HFFc6 (cell line): ENCODE results near the gene ABHD15. TPM values are rescaled to one million over a fixed set of nuclear protein-coding genes. Genes with fewer than 3 reads are reported as not detected.

ENCODE experiments used
- DNase-seq: peaks from one replicate; pipeline ENCODE4 v3.0.0-alpha.2; 2018
- H3K27ac Mint-ChIP-seq: 2 replicates; pipeline ENCODE4 v1.8.0; 2020; ENCODE audit warnings: mild to moderate bottlenecking, mixed read lengths
- H3K27me3 Mint-ChIP-seq: 2 replicates; pipeline ENCODE4 v1.8.0; 2021; ENCODE audit warnings: mild to moderate bottlenecking, moderate library complexity, mixed read lengths; ENCODE audit not compliant: insufficient read depth
- H3K36me3 Mint-ChIP-seq: 2 replicates; pipeline ENCODE4 v1.8.0; 2021; ENCODE audit warnings: low read depth, mixed read lengths
- H3K4me1 Mint-ChIP-seq: 2 replicates; pipeline ENCODE4 v1.8.0; 2020; ENCODE audit warnings: low read depth, mixed read lengths
- H3K4me3 Mint-ChIP-seq: 2 replicates; pipeline ENCODE4 v1.8.0; 2020; ENCODE audit warnings: mild to moderate bottlenecking, moderate library complexity, mixed read lengths
- H3K9me3 Mint-ChIP-seq: 2 replicates; pipeline ENCODE4 v1.8.0; 2020; ENCODE audit warnings: mild to moderate bottlenecking, mixed read lengths
- total RNA-seq, 6 experiments: library from RNA; stranded (reverse); fragmentation: NEBNext Ultra II Directional; extraction: Animal tissue kit (Norgen Biotek cat#: 25700); gene quantifications; 2 replicates in 1 of 6; 3 replicates in 5 of 6; pipeline ENCODE4 v1.2.3, GENCODE V29; 2021
- TF ChIP-seq, protein P1 (sequence below): fragments of 200-600 bp; sonication (generic); IDR thresholded peaks from 2 replicates; pipeline ENCODE4 v1.5.0; 2021; ENCODE audit warnings: antibody characterized with exemption, mild to moderate bottlenecking

ABHD15 gene
- total RNA-seq, 6 experiments from 2014 or later, result 6.4 to 9.8 (median 7.0) TPM

- Mint-ChIP-seq H3K9me3 (no peaks in the 10 kb centered on the region), H3K36me3 (peaks cover 5% of the 10 kb centered on the region; the same call in 1 of the 2 replicates), H3K27ac (peak overlapping the region; percentile 32; the same call in 1 of the 2 replicates), H3K4me3 (no peak overlapping the region; the same call in 1 of the 2 replicates), H3K27me3 (no peaks in the 10 kb centered on the region; the same call in 1 of the 2 replicates), H3K4me1 (peaks cover 22% of the 10 kb centered on the region)
- TF ChIP-seq, protein P1, sequence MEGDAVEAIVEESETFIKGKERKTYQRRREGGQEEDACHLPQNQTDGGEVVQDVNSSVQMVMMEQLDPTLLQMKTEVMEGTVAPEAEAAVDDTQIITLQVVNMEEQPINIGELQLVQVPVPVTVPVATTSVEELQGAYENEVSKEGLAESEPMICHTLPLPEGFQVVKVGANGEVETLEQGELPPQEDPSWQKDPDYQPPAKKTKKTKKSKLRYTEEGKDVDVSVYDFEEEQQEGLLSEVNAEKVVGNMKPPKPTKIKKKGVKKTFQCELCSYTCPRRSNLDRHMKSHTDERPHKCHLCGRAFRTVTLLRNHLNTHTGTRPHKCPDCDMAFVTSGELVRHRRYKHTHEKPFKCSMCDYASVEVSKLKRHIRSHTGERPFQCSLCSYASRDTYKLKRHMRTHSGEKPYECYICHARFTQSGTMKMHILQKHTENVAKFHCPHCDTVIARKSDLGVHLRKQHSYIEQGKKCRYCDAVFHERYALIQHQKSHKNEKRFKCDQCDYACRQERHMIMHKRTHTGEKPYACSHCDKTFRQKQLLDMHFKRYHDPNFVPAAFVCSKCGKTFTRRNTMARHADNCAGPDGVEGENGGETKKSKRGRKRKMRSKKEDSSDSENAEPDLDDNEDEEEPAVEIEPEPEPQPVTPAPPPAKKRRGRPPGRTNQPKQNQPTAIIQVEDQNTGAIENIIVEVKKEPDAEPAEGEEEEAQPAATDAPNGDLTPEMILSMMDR, result no peak
- no peak for DNase-seq
Measured at GRCh38 chr17:29570521-29570920, 3.7 kb upstream of the ABHD15 start.

DNA sequence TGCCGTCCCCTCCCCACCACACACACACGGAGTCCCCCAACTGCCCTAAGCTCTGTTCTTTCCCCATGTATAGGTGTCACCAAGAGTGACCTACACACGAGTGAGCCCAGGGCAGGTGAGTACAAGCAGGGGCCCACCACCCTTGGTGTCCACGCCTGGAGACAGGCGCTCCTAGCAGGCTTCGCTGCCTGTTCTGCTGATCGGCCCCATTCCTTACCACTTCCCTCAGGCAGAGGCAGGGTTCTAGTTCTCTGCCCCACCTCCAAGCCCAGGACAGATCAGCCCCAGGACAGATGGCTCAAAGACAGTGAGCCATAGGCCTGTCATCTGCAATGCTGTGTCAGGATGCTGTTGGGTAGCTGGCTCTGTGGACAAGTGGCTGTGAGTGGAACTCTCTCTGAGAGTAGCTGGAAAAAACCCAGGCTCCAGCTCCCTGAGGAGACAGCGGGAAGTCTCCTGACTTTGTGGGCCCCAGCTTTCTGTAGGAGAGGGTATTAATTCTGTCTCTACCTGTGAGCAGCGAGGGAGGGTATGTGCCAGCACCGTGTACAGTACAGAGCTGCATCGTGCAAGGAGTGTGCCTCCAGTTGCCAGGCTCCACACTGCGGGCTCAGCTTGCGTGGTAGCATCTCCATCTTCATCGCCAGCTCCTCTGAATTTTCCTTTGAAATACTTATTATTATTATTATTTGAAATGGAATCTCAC is 2.6 kb upstream of the ABHD15 start:
- Mint-ChIP-seq H3K27ac (peak overlapping the region; percentile 81), H3K9me3 (no peaks in the 10 kb centered on the region)

GRCh38 chr17:29568331-29569244 is 1.8 kb upstream of the ABHD15 start, which contains the start of gene TP53I13:
Gene TP53I13, plus strand, starts transcription at chr17:29568701. Its CDS starts 58 bp downstream, at chr17:29568759.
- H3K36me3 Mint-ChIP-seq, result peaks cover 5% of the 10 kb centered on the region; the same call in 1 of the 2 replicates
- DNase-seq, result peak; percentile 56
- H3K27me3 Mint-ChIP-seq, result no peaks in the 10 kb centered on the region; the same call in 1 of the 2 replicates
- peak within 1 kb of the TSS; percentile 89 for H3K27ac Mint-ChIP-seq
- no peaks in the 10 kb centered on the region for H3K9me3 Mint-ChIP-seq
- TF ChIP-seq, protein P1, result no peak
- H3K4me1 Mint-ChIP-seq, result peaks cover 21% of the 10 kb centered on the region
- peak within 1 kb of the TSS; percentile 96 for H3K4me3 Mint-ChIP-seq

More for the DNA sequence above, 2.6 kb upstream of the ABHD15 start:
- H3K27me3 Mint-ChIP-seq, result no peaks in the 10 kb centered on the region; the same call in 1 of the 2 replicates
- peak overlapping the region; percentile 96 for H3K4me3 Mint-ChIP-seq
- TF ChIP-seq, protein P1, result no peak
- H3K4me1 Mint-ChIP-seq, result peaks cover 22% of the 10 kb centered on the region
- DNase-seq, result peak; percentile 77
- H3K36me3 Mint-ChIP-seq, result peaks cover 5% of the 10 kb centered on the region; the same call in 1 of the 2 replicates

DNA sequence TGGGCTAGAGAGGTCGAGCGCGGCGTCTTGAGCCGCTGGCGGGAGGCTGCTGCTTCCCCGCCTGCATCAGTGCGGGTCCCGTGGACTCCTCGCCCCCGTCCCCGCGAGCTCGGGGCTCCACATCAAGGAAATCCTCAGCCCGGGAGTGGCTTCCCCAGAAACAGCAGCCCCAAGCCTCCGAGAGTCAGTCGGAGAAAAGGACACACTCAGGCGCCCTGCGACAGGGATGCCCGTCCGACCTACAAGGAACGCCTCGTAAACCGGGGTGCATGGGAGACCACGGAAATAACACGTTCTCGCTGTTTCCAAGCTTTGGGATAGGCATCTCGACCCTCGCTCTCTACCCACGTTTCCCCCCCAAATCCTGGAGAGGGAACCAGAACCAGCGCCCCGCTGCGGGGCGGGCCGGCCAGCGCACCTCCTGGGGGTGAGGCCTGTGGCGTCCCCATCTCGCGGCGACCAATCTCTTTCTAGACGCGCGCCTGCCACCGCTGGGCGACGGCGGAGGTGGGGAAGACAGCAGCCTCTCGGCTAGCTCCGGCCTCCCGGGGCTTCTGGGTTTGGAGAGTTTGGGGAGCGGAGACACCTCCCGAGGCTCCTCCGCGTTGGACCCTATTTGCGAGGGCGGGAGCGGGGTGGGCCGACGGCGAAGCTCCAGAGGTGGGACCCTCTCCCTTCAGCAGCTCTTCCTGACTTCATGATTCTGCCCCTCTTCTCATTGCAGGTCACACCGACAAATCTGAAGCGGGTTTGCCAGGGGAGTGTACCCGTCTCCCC is 905 bp upstream of the ABHD15 start:
- H3K9me3 Mint-ChIP-seq, result no peaks in the 10 kb centered on the region
- H3K27ac Mint-ChIP-seq, result peak overlapping the region; percentile 89
- TF ChIP-seq, protein P1, result peak; percentile 70
- peaks cover 15% of the 10 kb centered on the region for H3K4me1 Mint-ChIP-seq
- peak overlapping the region; percentile 96 for H3K4me3 Mint-ChIP-seq
- DNase-seq, result peak; percentile 60
- peaks cover 5% of the 10 kb centered on the region; the same call in 1 of the 2 replicates for H3K36me3 Mint-ChIP-seq
- no peaks in the 10 kb centered on the region; the same call in 1 of the 2 replicates for H3K27me3 Mint-ChIP-seq

DNA sequence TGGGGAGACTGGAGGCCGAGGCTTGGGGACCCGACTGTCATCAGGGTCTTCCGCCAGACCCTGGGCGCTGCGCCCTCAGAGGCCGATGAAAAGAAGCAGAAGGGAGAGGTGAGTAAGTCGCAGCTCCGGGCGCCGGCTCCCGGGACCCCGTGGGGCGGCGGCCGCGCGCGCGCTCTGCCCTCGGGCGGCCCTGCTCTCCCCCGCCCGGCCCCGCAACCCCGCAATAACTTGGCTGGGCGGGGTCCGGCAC is 392 bp upstream of the ABHD15 start:
- DNase-seq, result no peak
- H3K27ac Mint-ChIP-seq, result no peak overlapping the region
- peak overlapping the region; percentile 96 for H3K4me3 Mint-ChIP-seq
- H3K4me1 Mint-ChIP-seq, result peaks cover 15% of the 10 kb centered on the region
- TF ChIP-seq, protein P1, result no peak
- H3K27me3 Mint-ChIP-seq, result no peaks in the 10 kb centered on the region; the same call in 1 of the 2 replicates
- peaks cover 5% of the 10 kb centered on the region; the same call in 1 of the 2 replicates for H3K36me3 Mint-ChIP-seq
- H3K9me3 Mint-ChIP-seq, result no peaks in the 10 kb centered on the region
